Putamen (tissue), 1 donor: ENCODE data around the gene ZDHHC16.

Source experiments
- DNase-seq: peaks from one replicate; pipeline ENCODE4 v3.0.0-alpha.2; 2016; ENCODE audit warnings: low spot score

ZDHHC16 gene

GRCh38 chr10:97479939-97480338 lies 34.0 kb downstream of the ZDHHC16 start:
- peak; percentile 29 for DNase-seq

GRCh38 chr10:97481071-97481470 lies 35.1 kb downstream of the ZDHHC16 start:
- no peak for DNase-seq

GRCh38 chr10:97482381-97482780 lies 36.4 kb downstream of the ZDHHC16 start:
- no peak for DNase-seq

GRCh38 chr10:97483506-97483905 lies 37.5 kb downstream of the ZDHHC16 start:
- DNase-seq = no peak

- DNase-seq = no peak
Measured at GRCh38 chr10:97483921-97484320, 37.9 kb downstream of the ZDHHC16 start.

DNA sequence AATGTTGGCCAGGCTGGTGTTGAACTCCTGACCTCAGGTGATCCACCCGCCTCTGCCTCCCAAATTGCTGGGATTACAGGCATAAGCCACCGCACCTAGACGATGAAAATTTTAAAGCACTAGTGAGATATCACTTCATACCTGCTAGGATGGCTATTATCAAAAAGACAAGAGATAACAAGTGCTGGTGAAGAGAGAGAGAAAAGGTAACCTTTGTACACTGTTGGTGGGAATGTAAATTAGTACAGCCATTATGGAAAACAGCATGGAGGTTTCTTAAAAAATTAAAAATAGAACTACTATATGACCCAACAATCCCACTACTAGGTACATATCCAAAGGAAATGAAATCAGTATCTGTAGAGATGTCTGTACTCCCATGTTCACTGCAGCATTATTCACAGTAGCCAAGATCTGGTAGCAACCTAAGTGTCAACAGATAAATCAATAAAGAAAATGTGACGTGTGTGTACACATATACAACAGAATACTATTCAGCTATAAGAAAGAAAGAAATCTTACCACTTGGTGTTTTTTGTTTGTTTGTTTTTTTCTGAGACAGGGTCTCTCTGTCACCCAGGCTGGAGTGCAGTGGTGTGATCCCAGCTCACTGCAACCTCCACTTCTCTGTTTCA lies 39.8 kb downstream of the ZDHHC16 start:
- DNase-seq = no peak

GRCh38 chr10:97490592-97490991 lies 44.6 kb downstream of the ZDHHC16 start:
- DNase-seq = peak; percentile 75

DNA sequence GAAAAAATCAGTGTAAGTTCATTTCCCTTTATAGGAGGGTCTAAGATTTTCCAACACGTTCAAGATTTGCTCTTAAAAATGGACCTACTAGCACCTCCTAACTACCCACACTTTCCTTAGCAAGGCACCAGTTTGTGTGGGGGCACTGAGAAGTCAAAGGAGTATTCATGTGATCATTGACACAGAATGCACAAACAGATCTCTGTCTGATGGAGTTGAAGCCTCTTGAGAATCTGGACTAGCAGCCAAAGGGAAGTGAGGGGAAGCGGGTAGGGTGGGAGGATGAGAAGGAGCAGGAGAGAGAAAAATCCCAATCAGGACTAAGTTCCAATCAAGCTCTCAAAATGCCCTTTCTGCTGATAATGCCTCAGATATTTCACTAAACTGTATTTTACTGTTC lies 48.2 kb downstream of the ZDHHC16 start:
- DNase-seq = peak; percentile 84

- no peak for DNase-seq
Measured at GRCh38 chr10:97494863-97495506, 49.0 kb downstream of the ZDHHC16 start.

- peak; percentile 70 for DNase-seq
Measured at GRCh38 chr10:97497572-97498075, 51.6 kb downstream of the ZDHHC16 start.

DNA sequence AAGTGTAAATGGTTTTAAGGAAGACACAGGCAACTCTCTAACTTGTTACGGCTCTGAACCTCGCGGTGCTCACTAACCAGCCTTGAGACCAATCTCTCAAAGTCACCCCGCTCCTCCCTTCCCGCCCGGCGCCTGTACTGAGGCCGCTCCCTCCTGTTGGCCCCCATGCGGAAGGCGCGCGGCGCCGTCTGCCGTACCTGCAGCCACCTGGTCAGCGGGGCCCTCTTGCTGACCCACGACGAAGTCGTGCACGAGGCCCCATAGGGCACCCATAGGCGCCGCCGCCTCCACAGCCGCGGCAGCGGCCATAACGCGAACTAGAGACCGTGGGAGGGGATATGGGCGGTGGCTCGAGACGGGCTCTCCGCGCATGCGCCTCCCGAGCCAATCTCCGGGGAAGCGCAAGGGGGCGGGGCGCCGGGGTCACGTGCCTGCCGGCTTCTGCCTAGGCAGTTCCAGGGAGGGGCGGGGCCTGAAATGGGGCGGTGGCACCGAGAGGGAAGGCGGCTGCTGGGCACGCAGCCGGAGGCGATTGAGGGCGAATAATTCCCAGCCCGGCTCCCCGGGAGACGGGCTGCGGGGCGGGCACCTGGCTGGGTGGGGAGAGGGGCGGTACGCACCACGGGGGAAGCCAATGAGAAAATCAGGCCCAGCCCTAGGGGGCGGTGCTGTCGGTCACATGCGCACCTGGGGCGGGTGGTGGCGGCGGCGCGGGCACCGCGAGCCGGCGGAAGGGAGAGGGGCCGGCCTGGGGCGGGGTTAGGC lies 52.3 kb downstream of the ZDHHC16 start, which contains the start of gene MMS19:
Gene MMS19 (minus strand): TSS at position 347 of the 765 bp plus-strand sequence. CDS start 38 bp downstream, at position 309.
- peak; percentile 99 for DNase-seq

- DNase-seq = peak; percentile 53
Measured at GRCh38 chr10:97498841-97499560, 53.0 kb downstream of the ZDHHC16 start, which contains the start of gene UBTD1. UBTD1 (plus strand) TSS chr10:97498924; CDS start chr10:97499204, 280 bp downstream.

DNA sequence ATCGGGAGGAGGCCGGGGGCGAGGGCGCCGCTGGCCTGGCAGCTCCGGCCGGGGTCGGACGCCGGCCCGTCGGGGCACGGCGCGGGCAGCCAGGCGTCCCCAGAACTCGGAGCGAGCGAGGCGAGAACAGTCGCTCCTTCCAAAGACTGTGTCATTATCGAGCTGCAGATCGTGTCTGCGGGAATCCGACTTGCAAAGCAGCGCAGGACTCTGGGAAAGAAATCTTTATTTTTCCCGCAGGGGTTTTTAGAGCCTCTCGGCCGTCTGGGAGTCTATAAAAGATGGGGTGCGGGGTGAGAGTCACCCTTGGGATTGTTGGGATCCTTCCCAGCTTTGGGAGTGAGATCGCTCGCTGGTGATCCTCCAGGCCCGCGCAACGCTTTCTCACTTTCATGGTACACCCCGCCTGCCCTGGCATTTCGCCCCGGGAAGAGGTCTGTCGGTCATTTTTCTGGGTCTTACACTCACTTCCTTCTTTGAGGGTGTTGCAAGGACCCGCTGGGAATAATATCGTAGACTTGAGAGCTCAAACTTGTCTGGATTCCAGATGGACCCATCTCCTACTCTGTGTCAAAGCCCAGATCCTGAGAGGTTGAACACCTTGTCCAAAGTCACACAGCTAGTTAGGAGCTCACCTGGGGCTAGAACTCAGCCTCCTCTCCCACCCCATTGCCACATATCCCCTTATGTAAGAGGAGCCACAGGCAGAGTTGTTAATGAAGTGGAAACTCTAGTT lies 53.8 kb downstream of the ZDHHC16 start:
- peak; percentile 37 for DNase-seq

- no peak for DNase-seq
Measured at GRCh38 chr10:97500297-97500575, 54.3 kb downstream of the ZDHHC16 start.

- DNase-seq = no peak
Measured at GRCh38 chr10:97502916-97503315, 56.9 kb downstream of the ZDHHC16 start.

DNA sequence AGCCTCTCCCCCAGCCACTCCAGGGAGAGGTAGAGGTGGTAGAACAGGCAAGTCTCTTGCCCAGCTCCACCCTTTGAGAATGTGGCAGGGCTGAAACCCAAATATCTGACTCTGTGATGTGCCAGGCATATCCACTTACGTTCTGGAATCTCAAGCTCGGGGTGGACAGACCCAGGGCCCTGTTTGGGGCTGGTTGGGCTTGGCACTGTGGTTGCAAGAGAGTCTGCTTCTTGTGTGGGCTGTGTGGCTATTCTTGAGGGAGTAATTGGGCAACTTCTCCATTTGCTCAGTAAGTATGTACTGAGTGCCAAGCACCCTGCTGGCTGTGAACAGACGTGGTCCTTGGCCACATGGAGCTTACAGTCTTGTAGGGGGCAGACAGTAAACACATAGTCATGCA lies 57.4 kb downstream of the ZDHHC16 start:
- DNase-seq = no peak

DNA sequence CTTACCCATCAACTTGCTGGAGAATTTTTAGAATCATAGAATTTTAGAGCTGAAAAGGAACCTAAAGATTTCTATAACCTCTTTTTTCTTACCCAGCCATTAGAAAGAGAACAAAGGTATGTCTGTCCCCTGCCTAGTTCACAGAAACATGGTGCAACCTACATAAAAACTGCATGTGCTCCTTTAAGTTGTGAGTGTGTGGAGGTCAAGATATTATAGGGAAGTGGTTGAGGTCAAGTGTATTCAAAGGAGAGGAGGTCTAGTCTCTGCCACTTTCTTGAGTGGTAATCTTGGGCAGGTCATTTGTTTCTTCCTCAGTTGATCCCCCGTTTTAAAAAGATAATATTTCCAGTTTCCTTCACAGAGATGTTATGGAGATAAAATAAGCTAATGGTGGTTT lies 59.2 kb downstream of the ZDHHC16 start:
- no peak for DNase-seq

GRCh38 chr10:97506199-97506991 lies 60.4 kb downstream of the ZDHHC16 start:
- DNase-seq = no peak
